Keratinocyte (primary cell): Measurements from ENCODE around the gene GUCY2C. TPM values are rescaled to one million over a fixed set of nuclear protein-coding genes. Genes with fewer than 3 reads are reported as not detected.

Source experiments
- DNase-seq: peaks from one replicate; pipeline ENCODE4 v3.0.0-alpha.2; 2011; ENCODE audit warnings: low read depth, missing footprints, low spot score
- FAIRE-seq: peaks from 2 replicates; lab custom pipeline; 2011; peaks lifted over from hg19 to GRCh38; lab: Jason Lieb, UNC
- H2AFZ ChIP-seq: 2 replicates; pipeline ENCODE4 v1.6.0; 2012; ENCODE audit warnings: low read length, control low read depth, inconsistent platforms; ENCODE audit not compliant: control insufficient read depth
- H3K27ac ChIP-seq: 2 replicates; pipeline ENCODE4 v1.5.1; 2011; ENCODE audit warnings: low read length; ENCODE audit not compliant: control insufficient read depth, insufficient read depth
- H3K27me3 ChIP-seq: 3 replicates; pipeline ENCODE4 v1.6.0; 2011; ENCODE audit warnings: low read length; ENCODE audit not compliant: control insufficient read depth, insufficient read depth; ENCODE audit errors: extremely low read depth
- H3K36me3 ChIP-seq, 2 experiments: 2 replicates in 1 of 2; 3 replicates in 1 of 2; pipeline ENCODE4 v1.5.1; 2011; ENCODE audit warnings: low read length in 2 of 2, mild to moderate bottlenecking in 1 of 2; ENCODE audit not compliant: control insufficient read depth in 2 of 2, insufficient read depth in 2 of 2; ENCODE audit errors: extremely low read depth in 1 of 2
- H3K4me1 ChIP-seq: 3 replicates; pipeline ENCODE4 v1.5.1; 2011; ENCODE audit warnings: low read length; ENCODE audit not compliant: control insufficient read depth, insufficient read depth; ENCODE audit errors: extremely low read depth
- H3K4me2 ChIP-seq: 3 replicates; pipeline ENCODE4 v1.6.0; 2011; ENCODE audit warnings: low read depth, low read length; ENCODE audit not compliant: control insufficient read depth, insufficient read depth; ENCODE audit errors: extremely low read depth
- H3K4me3 ChIP-seq, 3 experiments: fragments of 200-600 bp in 1 of 3; sonication (generic) in 1 of 3; 2 replicates in 2 of 3; 3 replicates in 1 of 3; pipeline ENCODE4 v1.5.1; 2011 to 2016; ENCODE audit warnings: low read length in 3 of 3, mild to moderate bottlenecking in 3 of 3, control low read depth in 2 of 3, inconsistent platforms in 1 of 3, low read depth in 1 of 3, mixed read lengths in 1 of 3, mixed run types in 1 of 3, moderate library complexity in 1 of 3; ENCODE audit not compliant: control insufficient read depth in 2 of 3, insufficient read depth in 2 of 3; ENCODE audit errors: extremely low read depth in 1 of 3
- H3K79me2 ChIP-seq: 2 replicates; pipeline ENCODE4 v1.6.0; 2012; ENCODE audit warnings: low read length; ENCODE audit not compliant: control insufficient read depth, insufficient read depth
- H3K9ac ChIP-seq: 3 replicates; pipeline ENCODE4 v1.6.0; 2011; ENCODE audit warnings: low read length; ENCODE audit not compliant: control insufficient read depth, insufficient read depth; ENCODE audit errors: extremely low read depth
- H3K9me1 ChIP-seq: 3 replicates; pipeline ENCODE4 v1.6.0; 2011; ENCODE audit warnings: low read length; ENCODE audit not compliant: control insufficient read depth, insufficient read depth; ENCODE audit errors: extremely low read depth
- H3K9me3 ChIP-seq: 2 replicates; pipeline ENCODE4 v1.5.1; 2012; ENCODE audit warnings: low read depth, low read length; ENCODE audit not compliant: control insufficient read depth
- H4K20me1 ChIP-seq: 3 replicates; pipeline ENCODE4 v1.6.0; 2011; ENCODE audit warnings: low read length; ENCODE audit not compliant: control insufficient read depth, insufficient read depth; ENCODE audit errors: extremely low read depth
- CTCF ChIP-seq, 3 experiments: IDR thresholded peaks in 1 of 3; conservative IDR thresholded peaks in 1 of 3; optimal IDR thresholded peaks in 1 of 3; 2 replicates in 2 of 3; 3 replicates in 1 of 3; pipeline versions ENCODE3 to v1.5.1; 2011; ENCODE audit warnings: low read length in 3 of 3, mild to moderate bottlenecking in 3 of 3, moderate library complexity in 2 of 3, control low read depth in 1 of 3, inconsistent platforms in 1 of 3; ENCODE audit not compliant: insufficient read depth in 2 of 3; ENCODE audit errors: extremely low read depth in 1 of 3
- EZH2 ChIP-seq: IDR thresholded peaks from one replicate; pipeline ENCODE4 v1.6.1; 2012; ENCODE audit warnings: inconsistent platforms, mild to moderate bottlenecking, low read length, moderate library complexity
- dilution Hi-C: fragments of 300-500 bp; cut with MboI; formaldehyde crosslinking; loops from one replicate; pipeline ENCODE4 v1.7.0; 2020; ENCODE audit warnings: low sequenced_read_pairs; ENCODE audit not compliant: extremely low pct_ligation_motif_present
- polyA plus RNA-seq, 5 experiments: library from polyadenylated mRNA; depleted of rRNA in 3 of 5; stranded (reverse) in 3 of 5; stranded (forward) in 1 of 5; unstranded in 1 of 5; fragments of >200 nt; gene quantifications; 1 replicate in 1 of 5; 2 replicates in 3 of 5; 3 replicates in 1 of 5; pipeline versions ENCODE4 v1.2.1 to v1.2.3, GENCODE V29; 2011 to 2012; ENCODE audit warnings: missing spikeins in 2 of 5, low read depth in 1 of 5, low replicate concordance in 1 of 5

The GUCY2C gene
- polyA plus RNA-seq, 1 donor (not counting 4 experiments of a cell fraction or from before 2014, with no cell fraction given) = 0.03 TPM

- Histone ChIP-seq H3K9me3 (no peaks in the 10 kb centered on the region), H3K9ac (no peak overlapping the region), H2AFZ (peak overlapping the region; percentile 19), H3K36me3 (no peaks in the 10 kb centered on the region), H4K20me1 (no peaks in the 10 kb centered on the region), H3K79me2 (no peaks in the 10 kb centered on the region), H3K27me3 (no peaks in the 10 kb centered on the region), H3K4me1 (peaks cover 9% of the 10 kb centered on the region), H3K27ac (no peak overlapping the region), H3K4me3 (no peak overlapping the region), H3K9me1 (no peaks in the 10 kb centered on the region), H3K4me2 (no peak overlapping the region)
- dilution Hi-C loops = no loop called here
- DNase-seq (no peak), FAIRE-seq (peak; percentile 20)
- no peak for TF ChIP-seq CTCF (optimal IDR thresholded peaks at IDR 0.05 in 1 of 3, IDR thresholded peaks at IDR 0.05 in 1 of 3, conservative IDR thresholded peaks at IDR 0.05 in 1 of 3; ENCODE audit: extremely low read depth in 1 of 3, insufficient read depth in 2 of 3, low read length in 3 of 3)
- TF ChIP-seq EZH2 = no peak
Observed at GRCh38 chr12:14614704-14615121, 81.7 kb downstream of the GUCY2C start.

GRCh38 chr12:14613718-14614117, 82.7 kb downstream of the GUCY2C start:
- Histone ChIP-seq H3K4me1 (peaks cover 9% of the 10 kb centered on the region), H3K27ac (no peak overlapping the region), H3K27me3 (no peaks in the 10 kb centered on the region), H4K20me1 (no peaks in the 10 kb centered on the region), H3K79me2 (no peaks in the 10 kb centered on the region), H3K9ac (no peak overlapping the region), H3K9me1 (no peaks in the 10 kb centered on the region), H2AFZ (no peak overlapping the region), H3K36me3 (no peaks in the 10 kb centered on the region), H3K4me3 (no peak overlapping the region), H3K9me3 (no peaks in the 10 kb centered on the region), H3K4me2 (no peak overlapping the region)
- dilution Hi-C loops = no loop called here
- no peak for TF ChIP-seq CTCF (optimal IDR thresholded peaks at IDR 0.05 in 1 of 3, IDR thresholded peaks at IDR 0.05 in 1 of 3, conservative IDR thresholded peaks at IDR 0.05 in 1 of 3; ENCODE audit: extremely low read depth in 1 of 3, insufficient read depth in 2 of 3, low read length in 3 of 3)
- no peak for TF ChIP-seq EZH2
- FAIRE-seq (peak; percentile 48), DNase-seq (no peak)
